ENCODE data around the gene PAX7.
"Not testable (repeated sequence)": the region's sequence is repeated elsewhere in the genome, so short reads cannot be mapped to it uniquely, and the experiment has no call there.

Gene PAX7

DNA sequence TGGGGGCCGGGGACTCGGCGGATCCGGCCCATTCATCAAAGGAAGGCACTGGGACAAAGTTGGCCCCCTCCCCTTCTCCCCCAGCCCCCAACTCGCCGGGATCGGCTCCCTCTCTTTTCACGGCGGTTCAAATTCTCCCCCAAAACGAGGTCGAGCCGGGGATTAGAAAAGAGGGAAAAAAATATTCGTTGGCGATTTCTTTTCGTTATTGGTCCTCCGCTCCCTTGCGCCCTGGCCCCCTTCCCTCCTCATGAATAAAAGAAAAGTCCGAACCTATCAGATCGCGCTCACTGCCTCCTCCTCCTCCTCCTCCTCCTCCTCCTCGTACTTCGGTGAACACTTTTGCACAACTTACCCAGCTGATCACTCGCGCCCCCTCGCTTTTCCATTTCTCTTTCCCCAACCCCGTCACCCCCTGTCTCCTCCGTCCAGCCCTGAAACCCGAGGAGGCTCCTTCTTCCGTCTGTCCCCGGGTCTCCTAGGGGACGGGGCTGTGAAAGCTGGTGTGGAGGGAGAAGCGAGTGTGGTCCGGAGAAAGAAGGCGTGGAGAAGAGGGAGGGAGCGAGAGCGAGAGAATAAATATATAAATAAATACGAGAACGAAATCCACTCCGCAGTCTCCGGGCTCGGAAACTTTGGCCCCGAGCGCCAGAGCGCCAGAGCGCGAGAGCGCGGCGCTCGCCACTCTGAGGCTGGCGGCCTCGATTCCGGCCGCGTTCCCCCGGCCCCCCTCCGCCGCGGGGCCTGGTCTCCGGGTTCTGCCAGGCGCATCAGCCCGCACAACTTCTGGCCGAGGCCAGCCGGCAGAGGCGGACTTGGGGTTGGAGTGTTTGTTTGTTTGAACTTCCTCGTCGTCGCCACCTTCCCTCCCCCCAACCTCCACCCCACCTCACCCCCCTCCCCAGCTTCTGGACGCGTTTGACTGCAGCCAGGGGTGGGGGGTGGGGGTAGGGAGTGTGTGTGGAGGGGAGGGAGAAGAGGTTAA, at the start of gene PAX7:
Gene PAX7, plus strand, starts transcription at position 336 of the 985 bp plus-strand sequence. CDS start 758 bp downstream, outside the sequence.
- TF ChIP-seq, protein P1, sequence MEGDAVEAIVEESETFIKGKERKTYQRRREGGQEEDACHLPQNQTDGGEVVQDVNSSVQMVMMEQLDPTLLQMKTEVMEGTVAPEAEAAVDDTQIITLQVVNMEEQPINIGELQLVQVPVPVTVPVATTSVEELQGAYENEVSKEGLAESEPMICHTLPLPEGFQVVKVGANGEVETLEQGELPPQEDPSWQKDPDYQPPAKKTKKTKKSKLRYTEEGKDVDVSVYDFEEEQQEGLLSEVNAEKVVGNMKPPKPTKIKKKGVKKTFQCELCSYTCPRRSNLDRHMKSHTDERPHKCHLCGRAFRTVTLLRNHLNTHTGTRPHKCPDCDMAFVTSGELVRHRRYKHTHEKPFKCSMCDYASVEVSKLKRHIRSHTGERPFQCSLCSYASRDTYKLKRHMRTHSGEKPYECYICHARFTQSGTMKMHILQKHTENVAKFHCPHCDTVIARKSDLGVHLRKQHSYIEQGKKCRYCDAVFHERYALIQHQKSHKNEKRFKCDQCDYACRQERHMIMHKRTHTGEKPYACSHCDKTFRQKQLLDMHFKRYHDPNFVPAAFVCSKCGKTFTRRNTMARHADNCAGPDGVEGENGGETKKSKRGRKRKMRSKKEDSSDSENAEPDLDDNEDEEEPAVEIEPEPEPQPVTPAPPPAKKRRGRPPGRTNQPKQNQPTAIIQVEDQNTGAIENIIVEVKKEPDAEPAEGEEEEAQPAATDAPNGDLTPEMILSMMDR (IDR thresholded peaks at IDR 0.05), result no peak
- Histone ChIP-seq H3K9me3 (no peaks in the 10 kb centered on the region), H3K27me3 (peaks cover 100% of the 10 kb centered on the region), H3K4me3 (ENCODE audit: low read depth in 1 of 2, low read length in 1 of 2) (no peak within 1 kb of the TSS), H3K36me3 (no peaks in the 10 kb centered on the region), H3K4me1 (ENCODE audit: control insufficient read depth in 1 of 2, insufficient read depth in 1 of 2, low read depth in 1 of 2, low read length in 1 of 2) (no peaks in the 10 kb centered on the region), H3K27ac (no peak within 1 kb of the TSS)

DNA sequence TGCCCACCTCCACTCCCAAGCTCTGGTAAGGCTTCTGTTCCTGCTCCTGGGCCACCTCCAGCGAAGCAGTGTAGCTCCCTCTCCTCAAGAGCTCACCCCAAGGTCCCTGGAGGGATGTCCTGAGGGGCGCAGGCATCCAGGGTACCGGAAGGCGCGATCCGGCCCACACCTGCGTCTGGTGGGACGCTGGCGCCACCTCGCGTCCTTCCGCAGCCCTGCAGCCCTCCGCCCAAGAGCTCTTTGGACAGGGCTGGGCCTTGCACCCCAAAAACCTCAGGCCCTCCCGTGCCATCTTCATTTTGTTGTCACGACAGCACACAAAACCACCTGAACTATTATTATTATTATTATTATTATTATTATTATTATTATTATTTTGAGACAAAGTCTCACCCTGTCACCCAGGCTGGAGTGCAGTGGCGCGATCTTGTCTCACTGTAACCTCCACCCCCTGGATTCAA, 49.2 kb upstream of the PAX7 start:
- Histone ChIP-seq H3K27ac (no peak overlapping the region), H3K4me3 (ENCODE audit: low read depth in 1 of 2, low read length in 1 of 2) (no peak overlapping the region), H3K27me3 (peaks cover 1% of the 10 kb centered on the region), H3K36me3 (no peaks in the 10 kb centered on the region), H3K4me1 (ENCODE audit: control insufficient read depth in 1 of 2, insufficient read depth in 1 of 2, low read depth in 1 of 2, low read length in 1 of 2) (no peaks in the 10 kb centered on the region), H3K9me3 (no peaks in the 10 kb centered on the region)
- TF ChIP-seq, protein P1 (IDR thresholded peaks at IDR 0.05), result no peak

DNA sequence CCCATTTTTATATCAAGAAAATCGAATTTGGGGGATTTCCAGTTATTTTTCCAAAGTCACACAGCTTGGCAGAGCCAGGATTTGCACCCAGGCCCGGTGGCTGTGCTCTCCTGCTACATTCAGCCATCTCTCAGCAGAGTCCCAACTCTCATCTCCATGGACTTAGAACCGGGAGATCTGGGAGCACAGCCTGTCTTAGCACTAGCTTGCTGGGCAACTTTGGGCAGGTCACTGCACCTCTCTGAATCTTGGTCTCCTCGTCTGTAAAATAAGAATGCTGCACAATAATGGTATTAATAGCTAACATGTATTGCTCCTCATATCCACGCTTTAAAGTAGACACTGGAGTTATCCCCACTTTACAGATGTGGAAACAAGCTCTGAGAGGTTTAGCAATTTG, 47.8 kb upstream of the PAX7 start:
- no peaks in the 10 kb centered on the region for H3K36me3 ChIP-seq
- no peaks in the 10 kb centered on the region for H3K9me3 ChIP-seq
- no peaks in the 10 kb centered on the region for H3K4me1 ChIP-seq (ENCODE audit: control insufficient read depth in 1 of 2, insufficient read depth in 1 of 2, low read depth in 1 of 2, low read length in 1 of 2)
- H3K4me3 ChIP-seq (ENCODE audit: low read depth in 1 of 2, low read length in 1 of 2), result no peak overlapping the region
- H3K27ac ChIP-seq, result no peak overlapping the region
- TF ChIP-seq, protein P1 (IDR thresholded peaks at IDR 0.05), result no peak
- H3K27me3 ChIP-seq, result peaks cover 4% of the 10 kb centered on the region

DNA sequence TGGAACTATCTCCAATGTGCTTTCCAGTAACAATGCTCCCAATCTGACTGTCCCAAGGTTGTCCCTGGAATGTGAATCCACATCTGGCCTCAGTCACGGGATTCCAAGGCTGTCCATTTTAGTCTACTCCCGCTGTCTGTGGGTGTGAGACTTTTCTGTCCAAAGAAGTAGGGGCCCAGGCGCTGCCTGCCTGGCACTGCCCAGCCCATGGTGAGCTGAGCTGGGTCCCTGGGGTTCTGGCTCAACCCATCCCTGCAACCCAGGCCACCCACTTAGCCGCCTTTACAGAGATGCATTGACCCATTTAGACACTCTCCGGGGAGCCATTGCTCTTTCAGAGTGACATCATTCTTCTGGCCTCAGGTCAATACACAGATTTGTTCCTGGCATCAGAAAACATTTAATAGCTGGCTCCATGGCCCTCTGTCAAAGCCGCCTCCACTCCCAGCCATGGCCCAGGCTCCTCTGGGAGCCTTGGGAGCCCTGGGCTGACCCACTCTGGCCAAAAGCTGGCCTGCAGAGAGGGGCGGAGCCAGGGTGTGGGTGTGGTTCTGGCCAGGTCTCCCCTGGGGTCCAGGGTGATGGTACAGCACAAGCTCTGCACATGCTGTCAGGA, 47.2 kb upstream of the PAX7 start:
- Histone ChIP-seq H3K4me1 (ENCODE audit: control insufficient read depth in 1 of 2, insufficient read depth in 1 of 2, low read depth in 1 of 2, low read length in 1 of 2) (no peaks in the 10 kb centered on the region), H3K27ac (no peak overlapping the region), H3K9me3 (no peaks in the 10 kb centered on the region), H3K4me3 (ENCODE audit: low read depth in 1 of 2, low read length in 1 of 2) (no peak overlapping the region), H3K27me3 (peaks cover 4% of the 10 kb centered on the region), H3K36me3 (no peaks in the 10 kb centered on the region)
- TF ChIP-seq, protein P1 (IDR thresholded peaks at IDR 0.05), result no peak

DNA sequence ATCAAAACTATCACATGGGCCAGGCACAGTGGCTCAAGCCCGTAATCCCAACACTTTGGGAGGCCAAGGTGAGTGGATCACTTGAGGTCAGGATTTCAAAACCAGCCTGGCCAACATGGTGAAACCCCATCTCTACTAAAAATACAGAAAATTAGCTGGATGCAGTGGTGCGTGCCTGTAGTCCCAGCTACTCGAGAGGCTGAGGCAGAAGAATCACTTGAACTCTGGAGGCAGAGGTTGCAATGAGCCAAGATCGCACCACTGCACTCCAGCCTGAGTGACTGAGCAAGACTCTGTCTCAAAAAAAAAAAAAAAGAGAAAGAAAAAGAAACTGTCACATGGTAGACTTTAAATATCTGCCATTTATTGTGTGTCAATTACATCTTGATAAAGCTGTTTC, 44.6 kb upstream of the PAX7 start:
- H3K36me3 ChIP-seq; H3K4me3 ChIP-seq (ENCODE audit: low read depth in 1 of 2, low read length in 1 of 2); H3K9me3 ChIP-seq; H3K4me1 ChIP-seq (ENCODE audit: control insufficient read depth in 1 of 2, insufficient read depth in 1 of 2, low read depth in 1 of 2, low read length in 1 of 2); H3K27ac ChIP-seq; H3K27me3 ChIP-seq: not testable (repeated sequence)

DNA sequence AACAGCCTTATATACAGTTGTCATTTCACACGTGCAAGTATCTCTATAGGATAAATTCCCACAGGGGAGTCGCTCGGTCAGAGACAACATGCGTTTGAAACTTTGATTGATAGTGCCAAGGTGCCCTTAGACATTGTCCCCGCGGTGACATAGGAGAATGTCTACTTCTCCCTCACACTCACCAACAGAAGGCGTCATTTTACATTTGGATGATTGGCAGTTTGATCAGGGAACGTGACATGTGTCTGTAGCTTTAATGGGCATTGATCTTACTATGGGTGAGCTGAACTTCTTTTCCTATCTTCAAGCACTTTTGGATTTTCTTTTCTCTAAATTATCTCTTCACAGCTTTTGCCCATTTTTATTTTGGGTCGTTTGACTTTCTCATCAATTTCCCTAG, 42.6 kb upstream of the PAX7 start:
- no peaks in the 10 kb centered on the region for H3K4me1 ChIP-seq (ENCODE audit: control insufficient read depth in 1 of 2, insufficient read depth in 1 of 2, low read depth in 1 of 2, low read length in 1 of 2)
- TF ChIP-seq, protein P1 (IDR thresholded peaks at IDR 0.05), result no peak
- H3K27me3 ChIP-seq, result peaks cover 12% of the 10 kb centered on the region
- H3K36me3 ChIP-seq, result no peaks in the 10 kb centered on the region
- H3K9me3 ChIP-seq, result no peaks in the 10 kb centered on the region
- H3K27ac ChIP-seq, result no peak overlapping the region
- H3K4me3 ChIP-seq (ENCODE audit: low read depth in 1 of 2, low read length in 1 of 2), result no peak overlapping the region
